GM19023 (cell line): ENCODE measurements around the gene CSF1.
"Not testable (repeated sequence)": the region's sequence is repeated elsewhere in the genome, so short reads cannot be mapped to it uniquely, and the experiment has no call there.

ENCODE experiments used
- ATAC-seq: cut with Tn5 transposase; IDR thresholded peaks from one replicate; pipeline ENCODE4 v1.9.1; 2021; ENCODE audit warnings: mild to moderate bottlenecking, moderate library complexity; ENCODE audit not compliant: unreplicated experiment

The CSF1 gene

DNA sequence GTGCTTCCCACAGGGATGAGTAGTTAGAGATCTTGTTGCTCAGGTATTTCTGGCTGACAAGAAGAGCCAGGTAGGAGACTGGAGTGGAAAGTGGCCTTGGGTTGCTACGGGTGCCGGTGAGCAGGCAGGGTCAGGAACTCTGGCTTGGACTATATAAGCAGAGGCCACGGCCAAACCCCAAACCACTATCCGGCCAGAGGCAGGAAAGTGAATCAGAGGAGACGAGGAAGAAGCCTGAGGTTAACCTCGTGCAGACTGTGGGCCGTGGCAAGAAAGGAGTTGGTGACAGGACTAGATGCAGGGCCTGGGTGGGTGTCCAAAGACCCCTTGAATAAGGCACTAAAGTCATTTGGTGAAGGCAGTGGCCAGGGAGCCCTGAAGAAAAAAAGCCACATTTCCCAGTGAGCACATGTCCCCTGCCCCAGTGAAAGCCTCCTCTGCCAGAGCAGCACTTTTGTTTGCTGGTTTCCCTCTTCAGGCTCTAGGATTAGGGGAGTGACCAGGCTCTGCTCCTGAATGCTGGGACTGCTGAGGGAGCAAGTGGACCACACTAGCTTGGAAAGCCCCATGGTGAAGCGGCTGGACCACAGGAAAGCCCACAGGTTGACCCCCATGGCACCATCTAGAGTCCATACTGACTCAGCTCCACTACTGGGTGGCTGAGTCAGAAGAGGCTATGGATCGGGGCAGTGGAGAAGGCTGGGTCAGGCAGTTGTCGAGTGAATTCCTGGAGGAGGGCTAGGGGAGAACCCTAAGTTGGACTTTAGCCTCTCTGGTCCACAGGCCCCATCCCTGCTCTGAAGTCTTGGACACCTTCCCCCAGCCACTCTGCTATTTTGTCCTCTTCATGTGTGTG is 23.4 kb downstream of the CSF1 start:
- no peak for ATAC-seq

DNA sequence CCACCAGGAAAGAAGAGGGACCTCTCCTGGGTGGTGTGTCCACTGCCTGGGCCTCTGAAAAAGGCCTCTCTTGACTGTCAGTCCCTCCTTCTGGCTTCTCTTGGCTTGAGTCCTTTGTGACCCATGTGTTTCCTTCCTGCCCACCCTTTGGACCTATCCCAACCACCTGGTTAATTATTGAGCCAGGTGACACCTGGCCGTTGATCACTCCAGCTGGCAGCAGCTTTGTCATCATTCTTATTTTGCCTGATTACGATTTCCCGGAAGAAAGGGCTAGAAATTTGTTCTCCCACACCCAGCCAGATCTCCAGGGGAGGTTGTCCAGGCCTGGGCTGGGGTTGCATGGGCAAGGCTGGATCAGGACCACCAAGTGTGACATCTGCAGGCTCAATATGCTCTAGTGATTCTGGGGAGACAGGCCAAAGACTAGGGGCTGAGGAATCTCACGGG is 24.8 kb downstream of the CSF1 start:
- no peak for ATAC-seq

GRCh38 chr1:109937738-109938137 is 27.1 kb downstream of the CSF1 start:
- no peak for ATAC-seq

GRCh38 chr1:109938556-109938955 is 27.9 kb downstream of the CSF1 start:
- ATAC-seq: no peak

GRCh38 chr1:109942434-109942833 is 31.8 kb downstream of the CSF1 start:
- ATAC-seq: no peak

GRCh38 chr1:109944541-109944940 is 33.9 kb downstream of the CSF1 start:
- no peak for ATAC-seq

- ATAC-seq: no peak
These were observed 35.9 kb downstream of the CSF1 start for GRCh38 chr1:109946511-109946910.

GRCh38 chr1:109947582-109948284 is 37.1 kb downstream of the CSF1 start:
- ATAC-seq: no peak

DNA sequence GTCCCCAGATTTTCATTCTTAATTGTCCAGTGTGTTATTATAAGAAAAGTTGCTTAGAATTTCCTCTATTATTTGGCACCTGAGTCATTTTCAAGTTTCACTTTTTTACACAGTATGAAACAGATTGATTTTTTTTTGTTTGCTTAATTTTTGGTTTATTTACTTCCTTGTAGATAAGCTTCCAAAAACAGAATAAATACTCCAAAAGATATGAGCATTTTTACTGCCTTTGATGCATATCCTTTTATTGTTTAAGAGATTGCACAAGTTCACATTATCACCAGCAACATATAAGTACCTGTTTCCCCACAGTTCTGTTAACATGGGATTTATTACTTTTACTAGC is 37.6 kb downstream of the CSF1 start:
- no peak for ATAC-seq

GRCh38 chr1:109950038-109950437 is 39.4 kb downstream of the CSF1 start:
- no peak for ATAC-seq

GRCh38 chr1:109950509-109950908 is 39.9 kb downstream of the CSF1 start:
- no peak for ATAC-seq

DNA sequence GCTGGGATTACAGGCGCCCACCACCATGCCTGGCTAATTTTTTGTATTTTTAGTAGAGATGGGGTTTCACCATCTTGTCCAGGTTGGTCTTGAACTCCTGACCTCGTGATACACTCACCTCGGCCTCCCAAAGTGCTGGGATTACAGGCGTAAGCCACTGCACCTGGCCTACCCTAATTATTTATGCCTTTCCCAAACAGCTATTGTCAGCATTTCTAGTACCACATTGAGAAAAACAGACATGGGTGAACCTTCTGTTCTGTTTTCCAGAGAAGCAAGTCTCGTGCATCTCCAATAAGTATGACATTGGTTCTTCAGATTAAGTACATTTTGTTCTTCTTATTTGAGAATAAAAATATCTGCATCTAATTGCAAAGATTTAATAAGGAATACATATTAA is 40.9 kb downstream of the CSF1 start:
- not testable (repeated sequence) for ATAC-seq

DNA sequence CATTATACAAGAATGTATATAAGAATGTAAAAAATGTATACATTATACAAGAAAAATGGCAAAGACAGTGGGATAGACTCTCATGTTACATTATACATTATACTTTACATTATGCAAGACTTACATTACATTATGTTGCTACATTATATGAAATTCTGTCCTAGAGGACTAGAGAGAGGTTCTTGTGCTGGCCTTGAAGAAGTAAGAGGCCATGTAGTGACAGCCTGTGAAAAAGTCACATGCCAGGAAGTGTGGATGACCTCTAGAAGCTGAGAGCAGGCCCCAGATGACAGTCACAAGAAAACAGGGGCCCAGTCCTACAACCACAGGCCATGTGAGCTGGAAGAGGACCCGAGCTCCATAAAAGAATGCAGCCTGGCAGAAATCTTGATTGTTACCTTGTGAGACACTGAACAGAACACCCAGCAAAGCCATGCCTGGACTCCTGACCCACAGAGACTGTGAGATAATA is 43.4 kb downstream of the CSF1 start:
- no peak for ATAC-seq

DNA sequence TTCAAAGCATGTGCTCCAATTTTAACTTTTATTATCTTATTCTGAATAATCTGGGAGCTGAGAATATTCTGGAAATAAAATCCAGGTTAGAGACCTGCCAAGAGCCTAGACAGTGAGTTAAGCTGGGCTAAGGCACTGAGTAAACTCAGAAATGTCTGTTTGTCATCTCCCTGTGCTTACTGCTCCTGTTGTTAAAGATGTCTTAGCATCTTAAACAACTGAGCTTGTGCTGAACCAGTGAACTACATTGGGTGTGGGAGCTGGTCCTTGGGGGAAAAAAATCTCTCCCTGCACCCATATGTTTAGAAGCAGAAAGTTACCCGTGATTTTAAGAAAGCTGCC is 49.0 kb downstream of the CSF1 start:
- ATAC-seq: no peak

GRCh38 chr1:109959974-109960744 is 49.5 kb downstream of the CSF1 start:
- ATAC-seq: no peak

DNA sequence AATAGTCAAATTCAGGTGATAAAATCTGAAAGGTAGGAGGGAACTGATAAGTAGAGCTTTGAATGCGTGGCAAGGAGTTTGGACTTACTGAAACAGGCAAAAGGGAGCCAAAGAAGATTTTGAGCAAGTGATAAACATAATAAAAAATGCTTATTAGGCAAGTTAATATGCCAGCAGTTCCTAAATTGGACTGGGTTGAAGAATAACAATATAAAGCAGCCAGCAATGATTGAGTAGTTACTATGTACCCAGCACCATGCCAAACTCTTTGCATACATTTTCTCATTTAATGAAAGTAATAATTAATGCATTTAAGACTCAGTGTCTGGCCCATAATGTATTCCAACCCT is 50.1 kb downstream of the CSF1 start:
- no peak for ATAC-seq

GRCh38 chr1:109963864-109964263 is 53.2 kb downstream of the CSF1 start:
- ATAC-seq: no peak

GRCh38 chr1:109969146-109969829 is 58.6 kb downstream of the CSF1 start:
- no peak for ATAC-seq

DNA sequence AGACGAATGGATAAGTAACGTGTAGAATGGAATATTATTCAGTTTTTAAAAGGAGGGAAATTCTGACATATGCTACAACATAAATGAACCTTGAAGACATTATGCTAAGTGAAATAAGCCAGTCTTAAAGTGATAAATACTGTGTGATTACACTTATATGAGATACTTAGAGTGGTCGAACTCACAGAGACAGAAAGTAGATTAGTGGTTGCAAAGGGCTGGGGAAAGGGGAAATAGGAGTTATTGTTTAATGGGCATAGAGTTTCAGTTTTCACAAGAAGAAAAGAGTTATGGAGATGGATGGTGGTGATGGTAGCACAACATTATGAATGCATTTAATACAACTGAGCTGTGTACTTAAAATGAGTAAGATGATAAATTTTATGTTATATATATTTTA is 59.3 kb downstream of the CSF1 start:
- ATAC-seq: no peak

- ATAC-seq: no peak
These were observed 60.9 kb downstream of the CSF1 start for GRCh38 chr1:109971559-109971958.

DNA sequence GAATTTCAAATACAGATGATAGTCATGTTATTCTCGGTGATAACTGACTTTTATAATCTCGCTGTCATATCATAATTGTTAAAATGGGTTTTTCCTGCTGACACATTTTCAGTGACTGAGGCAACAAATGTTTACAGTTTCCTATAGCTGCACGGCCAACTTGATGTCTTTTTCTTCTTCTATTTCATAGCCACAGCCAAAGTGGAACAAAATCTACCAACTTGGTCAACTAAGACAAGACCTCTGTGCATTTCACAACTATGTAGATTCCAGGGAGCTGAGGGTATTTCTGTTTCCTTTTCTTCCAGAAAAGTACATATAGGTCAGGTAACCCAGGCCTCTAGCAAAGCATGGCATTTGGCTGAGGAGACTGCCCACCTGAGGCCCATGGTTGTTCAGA is 63.5 kb downstream of the CSF1 start:
- ATAC-seq: no peak
